Loucy (cell line): ENCODE measurements around the gene FMNL1.

Experiments
- CTCF ChIP-seq: fragments of 200-600 bp; sonication (generic); conservative IDR thresholded peaks from 2 replicates; pipeline ENCODE4 v1.5.1; 2014; ENCODE audit warnings: mild to moderate bottlenecking, antibody characterized with exemption, low read length
- EZH2phosphoT487 ChIP-seq: fragments of 200-600 bp; IDR thresholded peaks from 2 replicates; pipeline ENCODE4 v1.6.1; 2018; ENCODE audit warnings: antibody characterized with exemption, mild to moderate bottlenecking, moderate library complexity, borderline replicate concordance

DNA sequence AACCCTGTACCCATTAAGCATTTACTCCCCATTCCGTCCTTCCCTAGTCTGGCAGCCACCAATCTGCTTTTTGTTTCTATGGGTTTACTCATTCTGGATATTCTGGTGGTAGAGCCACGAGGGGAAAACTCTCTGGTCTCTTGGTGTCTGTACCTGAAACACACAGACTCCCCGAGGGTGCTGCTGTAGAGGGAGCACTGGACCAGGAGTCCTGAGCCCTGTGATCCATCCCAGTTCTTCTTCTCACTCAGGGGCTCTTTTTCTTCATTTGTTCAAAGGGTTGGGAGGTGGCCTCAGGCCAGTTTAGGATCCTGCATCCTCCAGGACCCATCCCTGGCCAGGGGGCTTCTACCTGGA lies 45.9 kb upstream of the FMNL1 start:
- TF ChIP-seq CTCF = no peak
- TF ChIP-seq EZH2phosphoT487 = no peak
